Skin of body (tissue), 1 donor: Measurements from ENCODE around the gene TMEM184C. TPM values are rescaled to one million over a fixed set of nuclear protein-coding genes. Genes with fewer than 3 reads are reported as not detected.

ENCODE experiments used
- total RNA-seq: library from RNA; depleted of rRNA; stranded (reverse); fragments of >200 nt; gene quantifications from one replicate; pipeline ENCODE4 v1.2.3, GENCODE V29; 2014

TMEM184C gene
- total RNA-seq, 1 donor from 2014 or later, result 21.2 TPM

Other genes with a start within 250 kb of the TMEM184C start
- 51.1 TPM for gene EDNRA, start 136.3 kb upstream of the TMEM184C start, total RNA-seq
- 14.2 TPM for gene PRMT9, start 66.8 kb downstream of the TMEM184C start, total RNA-seq
- 48.0 TPM for gene ARHGAP10, start 114.7 kb downstream of the TMEM184C start, total RNA-seq